A549 (cell line): ENCODE data around the gene RNU5D-1.

ENCODE experiments used
- CEBPB ChIP-seq, 2 experiments: fragments of >200 bp in 1 of 2; sonication (Bioruptor Twin) in 1 of 2; formaldehyde crosslinking in 1 of 2; IDR thresholded peaks; 2 replicates each; pipeline ENCODE4 v1.6.1; 2012 to 2016
- HDAC2 ChIP-seq: fragments of 200-600 bp; sonication (generic); IDR thresholded peaks from 2 replicates; pipeline ENCODE4 v1.6.1; 2016
- MAX ChIP-seq: IDR thresholded peaks from 2 replicates; pipeline ENCODE4 v1.6.1; 2012
- RAD21 ChIP-seq, 2 experiments: fragments of >200 bp in 1 of 2; sonication (Bioruptor Twin) in 1 of 2; formaldehyde crosslinking in 1 of 2; IDR thresholded peaks in 1 of 2; conservative IDR thresholded peaks in 1 of 2; 2 replicates in 1 of 2; 3 replicates in 1 of 2; pipeline ENCODE4 v1.6.1; 2012 to 2018; ENCODE audit warnings: inconsistent platforms in 1 of 2
- SMC3 ChIP-seq: fragments of >200 bp; sonication (Bioruptor Twin); formaldehyde crosslinking; IDR thresholded peaks from 3 replicates; pipeline ENCODE4 v1.6.1; 2018; ENCODE audit warnings: inconsistent platforms
- TF ChIP-seq, protein P1 (sequence below): fragments of >200 bp; sonication (Bioruptor Twin); formaldehyde crosslinking; IDR thresholded peaks from 3 replicates; pipeline ENCODE4 v1.5.1; 2016
- TF ChIP-seq, protein P2 (sequence below): fragments of 250-450 bp; sonication (Bioruptor Pico); IDR thresholded peaks from 2 replicates; pipeline ENCODE4 v1.5.0; 2020; ENCODE audit warnings: low read depth, mild to moderate bottlenecking, moderate library complexity

DNA sequence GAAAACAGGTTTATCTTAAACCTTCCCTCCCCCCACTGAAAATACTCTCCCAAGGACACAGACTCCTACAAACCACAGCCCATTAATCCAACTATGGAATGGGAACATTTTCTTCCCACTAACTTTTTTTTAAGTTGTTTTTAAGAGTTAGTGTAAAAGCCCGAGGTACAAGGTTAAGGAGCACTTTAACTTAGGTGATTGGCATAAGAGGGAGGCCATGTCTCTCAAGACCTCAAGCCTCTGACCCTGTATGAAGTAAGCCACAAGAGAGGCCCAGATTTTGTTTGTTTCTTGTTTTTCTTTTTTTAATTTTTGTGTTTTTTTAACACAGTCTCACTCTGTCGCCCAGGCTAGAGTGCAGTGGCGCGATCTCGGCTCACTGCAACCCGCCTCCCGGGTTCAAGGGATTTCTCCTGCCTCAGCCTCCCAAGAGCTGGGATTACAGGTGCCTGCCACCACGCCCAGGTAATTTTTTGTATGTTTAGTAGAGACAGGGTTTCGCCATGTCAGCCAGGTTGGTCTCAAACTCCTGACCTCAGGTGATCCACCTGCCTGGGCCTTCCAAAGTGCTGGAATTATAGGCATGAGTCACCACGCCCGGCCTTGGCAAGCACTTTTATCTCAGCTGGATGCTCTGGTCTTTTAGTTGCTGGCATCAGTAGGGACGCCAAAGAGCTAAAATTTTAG lies 42.1 kb downstream of the RNU5D-1 start:
- TF ChIP-seq, protein P1, sequence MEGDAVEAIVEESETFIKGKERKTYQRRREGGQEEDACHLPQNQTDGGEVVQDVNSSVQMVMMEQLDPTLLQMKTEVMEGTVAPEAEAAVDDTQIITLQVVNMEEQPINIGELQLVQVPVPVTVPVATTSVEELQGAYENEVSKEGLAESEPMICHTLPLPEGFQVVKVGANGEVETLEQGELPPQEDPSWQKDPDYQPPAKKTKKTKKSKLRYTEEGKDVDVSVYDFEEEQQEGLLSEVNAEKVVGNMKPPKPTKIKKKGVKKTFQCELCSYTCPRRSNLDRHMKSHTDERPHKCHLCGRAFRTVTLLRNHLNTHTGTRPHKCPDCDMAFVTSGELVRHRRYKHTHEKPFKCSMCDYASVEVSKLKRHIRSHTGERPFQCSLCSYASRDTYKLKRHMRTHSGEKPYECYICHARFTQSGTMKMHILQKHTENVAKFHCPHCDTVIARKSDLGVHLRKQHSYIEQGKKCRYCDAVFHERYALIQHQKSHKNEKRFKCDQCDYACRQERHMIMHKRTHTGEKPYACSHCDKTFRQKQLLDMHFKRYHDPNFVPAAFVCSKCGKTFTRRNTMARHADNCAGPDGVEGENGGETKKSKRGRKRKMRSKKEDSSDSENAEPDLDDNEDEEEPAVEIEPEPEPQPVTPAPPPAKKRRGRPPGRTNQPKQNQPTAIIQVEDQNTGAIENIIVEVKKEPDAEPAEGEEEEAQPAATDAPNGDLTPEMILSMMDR, result no peak
- TF ChIP-seq RAD21 (conservative IDR thresholded peaks at IDR 0.05 in 1 of 2, IDR thresholded peaks at IDR 0.05 in 1 of 2), result no peak
- TF ChIP-seq SMC3, result no peak
- TF ChIP-seq CEBPB (IDR thresholded peaks at IDR 0.05), result no peak
- TF ChIP-seq, protein P2, sequence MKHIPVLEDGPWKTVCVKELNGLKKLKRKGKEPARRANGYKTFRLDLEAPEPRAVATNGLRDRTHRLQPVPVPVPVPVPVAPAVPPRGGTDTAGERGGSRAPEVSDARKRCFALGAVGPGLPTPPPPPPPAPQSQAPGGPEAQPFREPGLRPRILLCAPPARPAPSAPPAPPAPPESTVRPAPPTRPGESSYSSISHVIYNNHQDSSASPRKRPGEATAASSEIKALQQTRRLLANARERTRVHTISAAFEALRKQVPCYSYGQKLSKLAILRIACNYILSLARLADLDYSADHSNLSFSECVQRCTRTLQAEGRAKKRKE (CRISPR knock-in tag), result no peak
- TF ChIP-seq HDAC2, result no peak
- TF ChIP-seq MAX, result no peak
